ENCODE results near the gene PDE10A.

DNA sequence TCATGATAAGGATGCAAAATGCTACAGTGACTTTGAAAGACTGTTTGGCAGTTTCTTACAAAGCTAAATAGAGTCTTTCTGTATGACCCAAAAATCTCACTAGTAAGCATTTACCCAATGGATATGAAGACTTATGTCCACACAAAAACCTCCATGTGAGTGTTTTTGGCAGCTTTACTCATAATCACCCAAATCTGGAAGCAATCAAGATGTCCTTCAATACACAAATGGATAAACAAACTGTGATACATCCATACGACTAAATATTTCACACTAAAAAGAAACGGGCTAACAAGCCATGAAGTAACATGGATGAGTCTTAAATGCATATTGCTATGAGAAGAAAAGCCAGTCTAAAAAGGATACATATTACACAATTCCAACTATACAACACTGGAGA is 117.2 kb downstream of the PDE10A start:
- TF ChIP-seq MAZ (IDR thresholded peaks at IDR 0.05; ENCODE audit: borderline replicate concordance, low read depth, low read length) (no peak), FOS (IDR thresholded peaks at IDR 0.05; ENCODE audit: low read depth, low read length) (no peak), CTCF (conservative IDR thresholded peaks at IDR 0.05; ENCODE audit: low read depth, low read length) (no peak), MAFK (IDR thresholded peaks at IDR 0.05; ENCODE audit: low read depth, low read length) (no peak), POLR2A (IDR thresholded peaks at IDR 0.05; ENCODE audit: low read depth, low read length) (no peak), RAD21 (IDR thresholded peaks at IDR 0.05; ENCODE audit: low read length) (no peak), SMC3 (IDR thresholded peaks at IDR 0.05; ENCODE audit: low read depth, low read length) (no peak), CEBPB (IDR thresholded peaks at IDR 0.05; ENCODE audit: low read depth, low read length) (no peak)
- TF ChIP-seq, protein P1, sequence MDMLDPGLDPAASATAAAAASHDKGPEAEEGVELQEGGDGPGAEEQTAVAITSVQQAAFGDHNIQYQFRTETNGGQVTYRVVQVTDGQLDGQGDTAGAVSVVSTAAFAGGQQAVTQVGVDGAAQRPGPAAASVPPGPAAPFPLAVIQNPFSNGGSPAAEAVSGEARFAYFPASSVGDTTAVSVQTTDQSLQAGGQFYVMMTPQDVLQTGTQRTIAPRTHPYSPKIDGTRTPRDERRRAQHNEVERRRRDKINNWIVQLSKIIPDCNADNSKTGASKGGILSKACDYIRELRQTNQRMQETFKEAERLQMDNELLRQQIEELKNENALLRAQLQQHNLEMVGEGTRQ (IDR thresholded peaks at IDR 0.05; ENCODE audit: low read depth, low read length), result no peak
